Ishikawa (cell line): ENCODE results near the gene PPP1R9B.

Source experiments
- CEBPB ChIP-seq: IDR thresholded peaks from 2 replicates; pipeline ENCODE4 v1.6.1; 2012
- NFIC ChIP-seq: IDR thresholded peaks from 2 replicates; pipeline ENCODE4 v1.6.1; 2012
- RAD21 ChIP-seq: IDR thresholded peaks from 2 replicates; pipeline ENCODE4 v1.6.1; 2012; ENCODE audit warnings: low read depth
- TAF1 ChIP-seq: IDR thresholded peaks from 2 replicates; pipeline ENCODE4 v1.6.1; 2012; ENCODE audit warnings: low read depth, mild to moderate bottlenecking
- TF ChIP-seq, protein P1 (sequence below): IDR thresholded peaks from 2 replicates; pipeline ENCODE4 v1.6.1; 2012

DNA sequence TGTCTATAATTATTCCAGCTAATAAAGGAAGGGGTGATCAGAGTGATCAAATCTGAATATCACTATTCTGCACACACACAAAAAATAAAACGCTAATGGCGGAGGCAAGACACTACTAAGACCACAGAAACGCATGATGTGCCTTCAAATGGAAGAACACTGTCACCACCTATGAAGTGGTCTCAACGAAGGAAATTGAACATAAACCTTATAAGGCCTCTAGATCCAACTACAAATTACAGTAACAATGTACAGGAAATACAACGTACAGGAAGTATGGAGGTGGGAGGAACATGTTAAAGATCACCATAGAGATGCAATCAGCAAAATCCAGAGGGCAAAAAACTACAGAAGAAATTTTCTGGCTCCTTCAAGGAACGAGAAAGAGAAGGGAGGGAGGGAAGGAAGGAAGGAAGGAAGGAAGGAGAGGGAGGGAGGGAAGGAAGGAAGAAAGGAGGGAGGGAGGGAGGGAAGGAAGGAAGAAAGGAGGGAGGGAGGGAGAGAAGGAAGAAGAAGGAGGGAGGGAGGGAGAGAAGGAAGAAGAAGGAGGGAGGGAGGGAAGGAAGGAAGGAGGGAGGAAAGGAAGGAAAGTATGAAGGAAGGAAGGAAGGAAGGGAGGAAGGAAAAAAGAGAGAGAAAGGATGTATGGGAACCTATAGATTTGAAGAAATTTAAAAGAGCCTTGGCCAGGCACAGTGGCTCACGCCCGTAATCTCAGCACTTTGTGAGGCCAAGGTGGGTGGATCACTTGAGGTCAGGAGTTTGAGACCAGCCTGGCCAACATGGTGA lies 12.2 kb upstream of the PPP1R9B start:
- TF ChIP-seq CEBPB (no peak), TAF1 (no peak), NFIC (no peak), RAD21 (no peak)
- TF ChIP-seq, protein P1, sequence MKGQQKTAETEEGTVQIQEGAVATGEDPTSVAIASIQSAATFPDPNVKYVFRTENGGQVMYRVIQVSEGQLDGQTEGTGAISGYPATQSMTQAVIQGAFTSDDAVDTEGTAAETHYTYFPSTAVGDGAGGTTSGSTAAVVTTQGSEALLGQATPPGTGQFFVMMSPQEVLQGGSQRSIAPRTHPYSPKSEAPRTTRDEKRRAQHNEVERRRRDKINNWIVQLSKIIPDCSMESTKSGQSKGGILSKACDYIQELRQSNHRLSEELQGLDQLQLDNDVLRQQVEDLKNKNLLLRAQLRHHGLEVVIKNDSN = no peak
